Keratinocyte (primary cell): ENCODE data around the gene POMP. TPM values are rescaled to one million over a fixed set of nuclear protein-coding genes. Genes with fewer than 3 reads are reported as not detected.

Experiments
- DNase-seq: peaks from one replicate; pipeline ENCODE4 v3.0.0-alpha.2; 2011; ENCODE audit warnings: low read depth, missing footprints, low spot score
- FAIRE-seq: peaks from 2 replicates; lab custom pipeline; 2011; peaks lifted over from hg19 to GRCh38; lab: Jason Lieb, UNC
- H2AFZ ChIP-seq: 2 replicates; pipeline ENCODE4 v1.6.0; 2012; ENCODE audit warnings: low read length, control low read depth, inconsistent platforms; ENCODE audit not compliant: control insufficient read depth
- H3K27ac ChIP-seq: 2 replicates; pipeline ENCODE4 v1.5.1; 2011; ENCODE audit warnings: low read length; ENCODE audit not compliant: control insufficient read depth, insufficient read depth
- H3K27me3 ChIP-seq: 3 replicates; pipeline ENCODE4 v1.6.0; 2011; ENCODE audit warnings: low read length; ENCODE audit not compliant: control insufficient read depth, insufficient read depth; ENCODE audit errors: extremely low read depth
- H3K36me3 ChIP-seq, 2 experiments: 2 replicates in 1 of 2; 3 replicates in 1 of 2; pipeline ENCODE4 v1.5.1; 2011; ENCODE audit warnings: low read length in 2 of 2, mild to moderate bottlenecking in 1 of 2; ENCODE audit not compliant: control insufficient read depth in 2 of 2, insufficient read depth in 2 of 2; ENCODE audit errors: extremely low read depth in 1 of 2
- H3K4me1 ChIP-seq: 3 replicates; pipeline ENCODE4 v1.5.1; 2011; ENCODE audit warnings: low read length; ENCODE audit not compliant: control insufficient read depth, insufficient read depth; ENCODE audit errors: extremely low read depth
- H3K4me2 ChIP-seq: 3 replicates; pipeline ENCODE4 v1.6.0; 2011; ENCODE audit warnings: low read depth, low read length; ENCODE audit not compliant: control insufficient read depth, insufficient read depth; ENCODE audit errors: extremely low read depth
- H3K4me3 ChIP-seq, 3 experiments: fragments of 200-600 bp in 1 of 3; sonication (generic) in 1 of 3; 2 replicates in 2 of 3; 3 replicates in 1 of 3; pipeline ENCODE4 v1.5.1; 2011 to 2016; ENCODE audit warnings: low read length in 3 of 3, mild to moderate bottlenecking in 3 of 3, control low read depth in 2 of 3, inconsistent platforms in 1 of 3, low read depth in 1 of 3, mixed read lengths in 1 of 3, mixed run types in 1 of 3, moderate library complexity in 1 of 3; ENCODE audit not compliant: control insufficient read depth in 2 of 3, insufficient read depth in 2 of 3; ENCODE audit errors: extremely low read depth in 1 of 3
- H3K79me2 ChIP-seq: 2 replicates; pipeline ENCODE4 v1.6.0; 2012; ENCODE audit warnings: low read length; ENCODE audit not compliant: control insufficient read depth, insufficient read depth
- H3K9ac ChIP-seq: 3 replicates; pipeline ENCODE4 v1.6.0; 2011; ENCODE audit warnings: low read length; ENCODE audit not compliant: control insufficient read depth, insufficient read depth; ENCODE audit errors: extremely low read depth
- H3K9me1 ChIP-seq: 3 replicates; pipeline ENCODE4 v1.6.0; 2011; ENCODE audit warnings: low read length; ENCODE audit not compliant: control insufficient read depth, insufficient read depth; ENCODE audit errors: extremely low read depth
- H3K9me3 ChIP-seq: 2 replicates; pipeline ENCODE4 v1.5.1; 2012; ENCODE audit warnings: low read depth, low read length; ENCODE audit not compliant: control insufficient read depth
- H4K20me1 ChIP-seq: 3 replicates; pipeline ENCODE4 v1.6.0; 2011; ENCODE audit warnings: low read length; ENCODE audit not compliant: control insufficient read depth, insufficient read depth; ENCODE audit errors: extremely low read depth
- CTCF ChIP-seq, 3 experiments: IDR thresholded peaks in 1 of 3; conservative IDR thresholded peaks in 1 of 3; optimal IDR thresholded peaks in 1 of 3; 2 replicates in 2 of 3; 3 replicates in 1 of 3; pipeline versions ENCODE3 to v1.5.1; 2011; ENCODE audit warnings: low read length in 3 of 3, mild to moderate bottlenecking in 3 of 3, moderate library complexity in 2 of 3, control low read depth in 1 of 3, inconsistent platforms in 1 of 3; ENCODE audit not compliant: insufficient read depth in 2 of 3; ENCODE audit errors: extremely low read depth in 1 of 3
- EZH2 ChIP-seq: IDR thresholded peaks from one replicate; pipeline ENCODE4 v1.6.1; 2012; ENCODE audit warnings: inconsistent platforms, mild to moderate bottlenecking, low read length, moderate library complexity
- dilution Hi-C: fragments of 300-500 bp; cut with MboI; formaldehyde crosslinking; loops from one replicate; pipeline ENCODE4 v1.7.0; 2020; ENCODE audit warnings: low sequenced_read_pairs; ENCODE audit not compliant: extremely low pct_ligation_motif_present
- polyA plus RNA-seq, 5 experiments: library from polyadenylated mRNA; depleted of rRNA in 3 of 5; stranded (reverse) in 3 of 5; stranded (forward) in 1 of 5; unstranded in 1 of 5; fragments of >200 nt; gene quantifications; 1 replicate in 1 of 5; 2 replicates in 3 of 5; 3 replicates in 1 of 5; pipeline versions ENCODE4 v1.2.1 to v1.2.3, GENCODE V29; 2011 to 2012; ENCODE audit warnings: missing spikeins in 2 of 5, low read depth in 1 of 5, low replicate concordance in 1 of 5
- small RNA-seq, 3 experiments: library from RNA; depleted of rRNA; stranded (forward); fragments of <200 nt; gene quantifications; one replicate each; pipeline ENCODE3, GENCODE V24; 2012; ENCODE audit warnings: low read depth in 3 of 3, low replicate concordance in 1 of 3; ENCODE audit not compliant: insufficient read length in 3 of 3

The POMP gene
- polyA plus RNA-seq, 1 donor (not counting 4 experiments of a cell fraction or from before 2014, with no cell fraction given) = 136 TPM

GRCh38 chr13:28725046-28725610 is 66.2 kb downstream of the POMP start:
- H3K4me3 ChIP-seq = no peak overlapping the region
- no peaks in the 10 kb centered on the region for H4K20me1 ChIP-seq
- H3K4me1 ChIP-seq = peaks cover under 1% of the 10 kb centered on the region
- H3K79me2 ChIP-seq = no peaks in the 10 kb centered on the region
- no peaks in the 10 kb centered on the region for H3K36me3 ChIP-seq
- no peak overlapping the region for H3K4me2 ChIP-seq
- H3K27ac ChIP-seq = no peak overlapping the region
- DNase-seq (no peak), FAIRE-seq (no peak)
- no peaks in the 10 kb centered on the region for H3K9me3 ChIP-seq
- no peak overlapping the region for H2AFZ ChIP-seq
- dilution Hi-C loops = no loop called here
- no peaks in the 10 kb centered on the region for H3K9me1 ChIP-seq
- H3K9ac ChIP-seq = no peak overlapping the region
- TF ChIP-seq CTCF (optimal IDR thresholded peaks at IDR 0.05 in 1 of 3, IDR thresholded peaks at IDR 0.05 in 1 of 3, conservative IDR thresholded peaks at IDR 0.05 in 1 of 3; ENCODE audit: extremely low read depth in 1 of 3, insufficient read depth in 2 of 3, low read length in 3 of 3) = no peak
- TF ChIP-seq EZH2 = no peak
- no peaks in the 10 kb centered on the region for H3K27me3 ChIP-seq

Small RNAs within 50 kb of the gene (small RNA-seq; reads per million reads assigned to genes)
- gene RF00019 = 0 reads per million in 3 experiments
- 0 reads per million in 3 experiments for gene RNU6-53P

Other genes starting within 250 kb of the POMP start
- 0.01 to 0.21 TPM (median 0.02 TPM) in 3 replicates for gene FLT1, start 164.0 kb upstream of the POMP start, polyA plus RNA-seq
- gene SLC46A3, start 59.8 kb downstream of the POMP start, polyA plus RNA-seq = 10.6 to 14.3 TPM (median 14.1 TPM) in 3 replicates
- gene MTUS2, start 161.2 kb downstream of the POMP start, polyA plus RNA-seq = 0.08 to 0.22 TPM (median 0.17 TPM) in 3 replicates